ENCODE measurements around the gene KIRREL3. TPM values are rescaled to one million over a fixed set of nuclear protein-coding genes. Genes with fewer than 3 reads are reported as not detected.

KIRREL3 gene
- total and polyA plus RNA-seq, 2 of the 8 experiments (the other 6 are each of a cell fraction or from before 2014, with no cell fraction given), result 0.29 to 0.32 TPM

DNA sequence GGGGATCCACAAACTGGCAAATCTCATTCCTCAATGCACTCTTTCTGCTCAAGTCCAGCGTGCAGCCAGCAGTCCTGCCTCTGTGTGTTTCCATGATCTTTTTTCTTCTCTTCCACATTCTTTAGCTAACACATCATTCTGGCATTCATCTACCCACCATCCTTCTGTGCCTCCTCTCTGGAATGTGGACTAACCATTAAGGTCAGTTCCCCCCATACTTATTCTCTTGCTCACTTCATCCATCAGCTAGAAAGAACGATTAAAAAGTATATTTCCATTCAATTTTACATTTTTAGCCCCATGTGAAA is 7.8 kb downstream of the KIRREL3 start:
- Histone ChIP-seq H2BK15ac (ENCODE audit: low read length) (peak overlapping the region; percentile 47; the same call in 1 of the 2 replicates), H4K8ac (ENCODE audit: extremely low read depth, insufficient read depth, low read length) (no peak overlapping the region), H4K91ac (replicated peaks; ENCODE audit: insufficient read length, low read length) (no peak overlapping the region), H2BK5ac (ENCODE audit: low read depth, low read length) (no peak overlapping the region), H4K20me1 (replicated peaks in 1 of 2; ENCODE audit: control insufficient read depth in 1 of 2, insufficient read depth in 2 of 2, low read length in 2 of 2) (no peaks in the 10 kb centered on the region), H3K14ac (ENCODE audit: insufficient read length) (no peak overlapping the region), H3K36me3 (ENCODE audit: control insufficient read depth in 2 of 4, insufficient read depth in 4 of 4, low read length in 3 of 4) (no peaks in the 10 kb centered on the region), H3K18ac (ENCODE audit: extremely low read depth, low read length) (no peak overlapping the region), H3K4ac (replicated peaks; ENCODE audit: insufficient read length, low read depth, low read length) (no peak overlapping the region), H3K23ac (ENCODE audit: insufficient read length) (no peak overlapping the region), H3K27ac (ENCODE audit: low read depth, low read length) (no peak overlapping the region), H2AK5ac (ENCODE audit: low read depth, low read length) (no peak overlapping the region), H3K56ac (replicated peaks; ENCODE audit: insufficient read length, low read depth, low read length) (no peak overlapping the region), H4K5ac (ENCODE audit: insufficient read length, low read depth, low read length) (no peak overlapping the region), H3K79me1 (ENCODE audit: low read depth, low read length) (no peaks in the 10 kb centered on the region), H3K23me2 (ENCODE audit: low read depth, low read length) (no peaks in the 10 kb centered on the region), H3K9me3 (ENCODE audit: insufficient read depth in 2 of 2, low read depth in 1 of 2, low read length in 1 of 2) (no peaks in the 10 kb centered on the region), H3K4me2 (ENCODE audit: insufficient read depth in 1 of 2, low read depth in 2 of 2, low read length in 2 of 2) (no peak overlapping the region), H2BK12ac (ENCODE audit: low read depth, low read length) (no peak overlapping the region), H3K9ac (replicated peaks in 1 of 4; ENCODE audit: extremely low read depth in 1 of 4, low read depth in 3 of 4, low read length in 3 of 4) (no peak overlapping the region), H3K79me2 (ENCODE audit: control insufficient read depth in 1 of 2, insufficient read depth in 2 of 2, low read length in 2 of 2) (no peaks in the 10 kb centered on the region), H3K4me3 (ENCODE audit: extremely low read depth in 1 of 4, insufficient read depth in 2 of 4, low read depth in 3 of 4, low read length in 4 of 4) (no peak overlapping the region), H2AFZ (ENCODE audit: low read length) (no peak overlapping the region), H2BK120ac (replicated peaks; ENCODE audit: low read depth, low read length) (no peak overlapping the region), H3K27me3 (replicated peaks in 1 of 4; ENCODE audit: control insufficient read depth in 3 of 4, extremely low read depth in 1 of 4, insufficient read depth in 3 of 4, low read length in 3 of 4) (peaks cover 0 to 6% (median 2%) of the 10 kb centered on the region in 4 experiments; a peak in 1 of 7 replicates), H2BK20ac (ENCODE audit: low read length) (no peak overlapping the region), H3K4me1 (replicated peaks in 1 of 4; ENCODE audit: control insufficient read depth in 3 of 4, insufficient read depth in 4 of 4, low read length in 3 of 4) (peaks cover 0 to 3% (median 1%) of the 10 kb centered on the region in 4 experiments; a peak in 1 of 7 replicates)
- DNase-seq (ENCODE audit: low read depth in 1 of 2, low spot score in 2 of 2) (no peak), FAIRE-seq (no peak)
- ChIA-PET CTCF (ENCODE audit: partially characterized antibody) (interaction anchor here (0.6 to 7.7 kb wide), 15 partner anchors 9 to 552 kb away, joined by 3 to 94 read pairs (median 4); partner anchors contain the start of gene KIRREL3), POLR2A (ENCODE audit: partially characterized antibody) (no interaction called here)
- WGBS, 2 experiments (ENCODE audit: extremely low coverage in 1 of 2, insufficient coverage in 1 of 2, insufficient read length in 1 of 2, insufficient replicate concordance in 2 of 2, low coverage in 1 of 2, low lambda C conversion rate in 2 of 2, missing lambda C conversion rate in 1 of 2), result 70% methylated on average over 2 of the region's 2 CpGs; no CpG with 5 or more reads in 1 of the 2 experiments
- TF ChIP-seq YY1 (IDR thresholded peaks at IDR 0.05; ENCODE audit: low read depth, low read length), result no peak
- TF ChIP-seq, protein P1, sequence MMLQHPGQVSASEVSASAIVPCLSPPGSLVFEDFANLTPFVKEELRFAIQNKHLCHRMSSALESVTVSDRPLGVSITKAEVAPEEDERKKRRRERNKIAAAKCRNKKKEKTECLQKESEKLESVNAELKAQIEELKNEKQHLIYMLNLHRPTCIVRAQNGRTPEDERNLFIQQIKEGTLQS (IDR thresholded peaks at IDR 0.05; ENCODE audit: insufficient read depth, low read depth, low read length), result no peak
- TF ChIP-seq ASH2L (IDR thresholded peaks at IDR 0.05; ENCODE audit: low read length), result no peak
- no peak for TF ChIP-seq TAF1 (IDR thresholded peaks at IDR 0.05; ENCODE audit: low read depth, low read length)
- TF ChIP-seq CHD1 (IDR thresholded peaks at IDR 0.05; ENCODE audit: low read depth, low read length), result no peak
- TF ChIP-seq RFX5 (IDR thresholded peaks at IDR 0.05; ENCODE audit: borderline replicate concordance, low read depth, low read length), result no peak
- no peak for TF ChIP-seq BACH1 (IDR thresholded peaks at IDR 0.05; ENCODE audit: low read length)
- no peak for TF ChIP-seq RBBP5 (IDR thresholded peaks at IDR 0.05; ENCODE audit: borderline replicate concordance, low read depth, low read length)
- no peak for TF ChIP-seq GTF2F1 (IDR thresholded peaks at IDR 0.05; ENCODE audit: borderline replicate concordance, low read depth, low read length)
- TF ChIP-seq, protein P2, sequence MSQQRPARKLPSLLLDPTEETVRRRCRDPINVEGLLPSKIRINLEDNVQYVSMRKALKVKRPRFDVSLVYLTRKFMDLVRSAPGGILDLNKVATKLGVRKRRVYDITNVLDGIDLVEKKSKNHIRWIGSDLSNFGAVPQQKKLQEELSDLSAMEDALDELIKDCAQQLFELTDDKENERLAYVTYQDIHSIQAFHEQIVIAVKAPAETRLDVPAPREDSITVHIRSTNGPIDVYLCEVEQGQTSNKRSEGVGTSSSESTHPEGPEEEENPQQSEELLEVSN (IDR thresholded peaks at IDR 0.05), result no peak
- TF ChIP-seq SIX5 (IDR thresholded peaks at IDR 0.05; ENCODE audit: low read depth, low read length), result no peak
- TF ChIP-seq SP2 (IDR thresholded peaks at IDR 0.05; ENCODE audit: low read length), result no peak
- TF ChIP-seq SIN3A (conservative IDR thresholded peaks at IDR 0.05 in 1 of 2, IDR thresholded peaks at IDR 0.05 in 1 of 2; ENCODE audit: low read depth in 1 of 2, low read length in 2 of 2), result no peak
- TF ChIP-seq JUND (IDR thresholded peaks at IDR 0.05; ENCODE audit: low read length), result no peak

Measured in H1 (cell line).